Activated CD4-positive, alpha-beta T cell treated with anti-CD3 and anti-CD28 coated beads for 48 hours (primary cell): ENCODE results near the gene ARPP21.
"Not testable (repeated sequence)": the region's sequence is repeated elsewhere in the genome, so short reads cannot be mapped to it uniquely, and the experiment has no call there.

Experiments
- DNase-seq: peaks from one replicate; pipeline ENCODE4 v3.0.0-alpha.2; 2020

ARPP21 gene

DNA sequence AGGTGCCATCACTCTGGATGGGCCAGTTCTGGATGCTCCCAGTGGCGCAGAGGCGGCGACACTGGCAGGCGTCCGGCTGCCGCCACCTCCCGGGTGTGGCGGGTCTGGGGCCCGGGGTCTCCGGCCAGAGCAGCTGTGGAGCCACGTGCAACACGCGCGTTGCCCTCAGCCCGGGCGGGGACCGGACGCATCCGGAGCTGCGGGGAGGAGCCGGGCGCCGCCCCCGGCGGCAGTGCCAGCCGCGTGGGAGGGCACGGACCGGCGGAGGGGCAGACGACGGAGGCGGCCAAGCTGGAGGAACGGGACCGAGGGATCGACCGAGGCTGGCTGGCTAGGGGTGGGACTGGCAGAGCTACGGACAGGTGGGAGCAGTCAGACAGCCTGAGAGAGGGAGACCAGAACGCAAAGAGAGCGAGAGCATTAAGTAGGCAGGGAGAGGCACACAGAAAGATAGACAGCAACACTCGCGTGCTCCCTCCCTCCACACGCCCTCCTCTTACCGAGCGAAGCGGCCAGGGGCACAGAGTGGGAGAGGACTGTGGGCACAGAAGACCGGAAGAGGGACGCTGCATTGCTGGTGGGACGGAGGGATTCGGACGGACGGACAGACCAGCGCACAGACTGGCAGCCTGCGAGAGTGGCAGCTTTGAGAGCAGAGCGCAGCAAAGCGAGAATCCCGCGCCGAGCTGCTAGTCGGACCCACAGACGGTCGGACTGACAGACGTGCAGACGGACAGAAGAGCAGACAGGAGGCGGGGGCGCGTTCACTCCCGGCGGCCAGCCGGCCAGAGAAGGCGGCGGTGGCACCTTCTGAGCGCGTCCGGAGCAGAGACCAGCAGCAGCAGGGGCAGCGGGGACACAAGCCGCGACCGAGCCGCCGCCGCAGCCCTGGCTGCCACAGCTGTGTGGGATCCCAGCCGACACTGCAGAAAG, at the start of gene ARPP21:
TSS of gene ARPP21 (plus strand) at position 272 of the 933 bp plus-strand sequence. CDS start 42,227 bp downstream, outside the sequence.
- DNase-seq = no peak

DNA sequence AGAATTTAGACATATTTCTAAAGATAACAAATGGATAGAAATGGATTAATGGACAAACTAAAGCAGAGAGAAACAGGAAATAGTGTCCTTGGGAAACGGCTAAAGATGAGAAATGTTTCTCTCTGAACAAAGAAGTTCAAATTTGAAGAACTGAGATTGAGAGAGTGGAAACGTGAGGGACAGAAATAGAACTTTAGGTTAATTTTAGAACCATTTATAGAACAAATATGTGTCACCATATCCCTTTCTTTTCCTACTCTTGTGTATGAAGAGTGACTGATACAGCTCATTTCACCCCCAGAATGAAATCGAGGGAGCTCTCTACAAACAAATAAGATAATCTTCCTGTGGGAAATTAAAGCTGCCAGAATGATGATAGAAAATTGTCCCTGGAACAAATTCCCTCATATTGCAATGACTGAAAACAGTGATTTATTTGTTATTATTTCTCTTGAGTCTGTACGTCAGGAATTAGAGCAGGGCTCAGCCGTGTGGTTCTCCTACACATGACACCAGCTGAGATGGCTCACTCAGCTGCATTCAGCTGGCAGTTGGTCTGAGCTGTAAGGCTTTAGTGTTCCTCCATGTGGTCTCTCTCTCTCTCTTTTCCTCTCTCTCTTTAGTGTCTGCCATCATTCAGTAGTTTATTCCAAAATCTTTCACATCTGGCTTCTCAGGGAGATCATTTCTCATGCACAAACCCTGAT, 46.6 kb upstream of the ARPP21 start:
- DNase-seq = no peak

DNA sequence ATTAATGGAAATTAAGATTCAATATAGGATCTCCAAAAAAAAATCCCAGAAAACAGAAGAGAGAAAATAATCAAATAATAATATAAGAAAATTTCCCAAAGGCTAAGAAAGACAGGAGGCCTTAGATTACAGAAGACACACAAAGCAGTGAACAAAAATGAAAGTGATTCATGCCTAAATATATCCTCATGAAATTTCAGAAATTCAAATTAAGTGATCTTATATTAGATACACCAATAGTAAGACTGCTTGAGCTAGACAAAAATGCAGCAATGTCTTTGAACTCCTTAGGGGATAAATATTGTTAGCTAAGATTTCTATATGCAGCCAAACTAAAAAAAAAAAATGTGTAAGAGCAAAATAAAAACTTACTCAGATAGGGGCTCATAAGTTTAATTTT, 44.6 kb upstream of the ARPP21 start:
- no peak for DNase-seq

DNA sequence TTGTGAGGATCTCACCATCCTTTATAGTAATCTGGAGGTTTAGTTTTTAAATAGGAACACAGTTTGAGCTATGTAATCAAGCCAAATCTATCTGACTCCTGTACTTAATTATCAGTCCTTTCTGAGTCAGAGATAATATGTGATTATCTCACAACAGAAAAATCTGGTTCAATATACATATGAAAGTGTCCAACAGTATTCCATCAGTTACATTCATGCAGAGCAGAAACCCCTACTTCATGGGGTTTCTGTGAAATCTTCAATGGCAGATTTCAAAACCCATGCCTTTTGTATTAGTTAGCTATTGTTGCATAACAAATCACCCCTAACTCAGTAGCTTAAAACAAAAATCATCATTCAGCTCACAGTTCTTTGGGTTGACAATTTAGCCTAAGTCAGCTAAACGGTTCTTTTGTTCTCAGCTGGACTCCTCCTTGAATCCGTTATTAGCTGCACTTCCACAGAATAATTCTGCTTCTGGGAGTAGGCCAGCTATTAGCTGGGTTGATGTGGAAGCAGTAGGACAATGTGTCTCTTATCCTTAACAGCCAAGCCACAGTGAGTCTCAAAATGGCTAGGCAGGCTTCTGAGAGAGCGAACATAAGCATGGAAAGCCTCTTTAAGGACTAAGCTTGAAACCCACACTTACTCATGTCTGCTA, 42.9 kb upstream of the ARPP21 start:
- no peak for DNase-seq

DNA sequence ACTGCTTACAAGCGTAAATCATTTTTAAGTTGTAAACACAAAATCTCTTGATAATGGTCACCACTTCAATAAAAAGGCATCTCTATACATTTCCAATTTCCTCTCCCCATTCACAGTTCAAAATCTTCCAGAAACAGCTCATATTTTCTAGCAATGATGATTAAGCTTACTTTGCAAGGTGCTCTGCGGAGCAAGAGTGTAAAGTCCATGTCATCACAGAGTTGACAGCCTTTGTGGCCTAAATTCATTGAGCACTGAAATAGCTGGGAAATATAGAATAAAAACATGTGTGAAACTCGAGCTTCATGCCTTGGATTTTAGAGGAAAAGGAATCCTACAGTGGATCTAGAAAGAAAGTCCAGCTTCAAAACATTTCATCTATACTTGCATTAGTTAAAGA, 41.8 kb upstream of the ARPP21 start:
- no peak for DNase-seq

DNA sequence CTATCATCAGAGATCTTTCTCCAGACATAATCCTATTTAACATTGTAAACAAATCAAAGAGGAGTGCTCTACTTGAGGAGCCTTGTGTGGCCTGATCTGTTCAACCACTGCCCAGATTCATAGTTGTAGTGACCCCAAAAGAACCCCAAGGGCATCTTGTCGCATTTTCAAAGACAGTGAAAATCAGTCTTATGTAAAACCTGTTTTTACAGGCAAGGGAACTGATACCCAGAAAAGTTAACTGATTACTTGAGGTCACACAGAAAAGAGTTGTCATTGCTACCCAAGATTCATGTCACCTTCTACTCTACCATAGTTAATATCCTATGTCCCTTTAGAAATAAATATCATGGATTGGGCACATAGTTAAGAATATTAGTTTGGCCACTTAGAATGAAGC, 40.5 kb upstream of the ARPP21 start:
- DNase-seq = no peak

DNA sequence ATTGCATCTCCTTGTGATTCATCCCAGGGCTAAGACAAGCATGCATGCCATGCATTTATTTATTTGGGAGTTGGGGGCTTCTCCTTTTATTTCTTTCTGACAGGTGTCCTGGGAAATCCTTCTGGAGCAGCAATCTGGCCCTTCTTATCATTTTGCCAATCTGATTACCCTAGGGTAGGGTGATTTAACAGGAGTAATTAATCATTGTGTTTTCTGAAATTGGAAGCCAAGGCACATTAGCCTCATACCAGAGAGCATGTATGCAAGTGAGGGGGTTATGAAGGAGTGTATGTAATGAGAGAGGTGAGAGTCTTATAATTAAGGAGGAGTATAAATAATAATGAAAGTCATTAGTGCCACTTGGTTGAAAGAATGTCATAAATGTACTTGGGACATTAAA, 37.4 kb upstream of the ARPP21 start:
- DNase-seq = no peak

DNA sequence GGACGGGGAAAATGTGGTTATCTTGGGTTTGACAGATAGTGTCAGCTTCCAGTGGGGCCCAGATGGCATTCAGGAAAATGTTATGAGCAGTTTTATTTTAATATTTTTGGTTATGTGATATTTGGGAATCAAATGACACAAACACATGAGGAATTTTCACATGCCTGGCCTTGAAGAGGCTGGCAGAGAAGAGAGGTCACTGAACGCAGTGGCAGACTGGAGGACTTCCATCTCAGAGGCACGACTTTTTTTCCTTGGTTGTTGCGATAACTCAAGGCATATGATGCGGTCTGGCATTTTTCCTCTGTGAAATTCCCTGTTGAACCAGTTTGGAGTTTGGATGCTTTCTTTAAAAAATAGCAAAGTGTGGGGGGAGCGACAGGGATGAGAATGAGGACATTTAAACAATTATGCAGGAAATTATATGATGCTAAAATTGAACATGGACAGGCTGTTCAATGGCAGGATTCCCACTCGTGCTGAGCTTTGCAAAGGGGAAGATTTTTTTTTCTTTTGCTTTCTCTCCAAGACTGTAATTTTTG, 36.9 kb upstream of the ARPP21 start:
- no peak for DNase-seq

DNA sequence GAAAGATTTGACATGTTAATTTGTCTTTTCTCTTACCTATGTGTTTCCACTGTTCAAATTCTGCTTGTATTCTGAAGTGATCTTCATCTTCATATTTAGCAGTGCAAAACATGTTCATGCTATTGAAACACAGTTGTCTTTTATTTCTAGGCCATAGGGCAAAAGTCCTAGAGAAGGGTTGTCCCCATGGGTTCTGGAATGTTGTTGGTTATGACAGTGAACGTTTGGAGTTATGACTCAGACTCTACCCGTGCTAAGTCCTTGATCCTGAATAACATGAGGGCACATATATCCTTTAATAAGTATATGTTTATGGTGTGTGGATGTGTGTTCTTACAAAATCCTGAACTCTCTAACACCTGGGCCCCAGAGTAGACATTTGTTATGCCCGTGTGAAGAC, 23.0 kb upstream of the ARPP21 start:
- DNase-seq = no peak

DNA sequence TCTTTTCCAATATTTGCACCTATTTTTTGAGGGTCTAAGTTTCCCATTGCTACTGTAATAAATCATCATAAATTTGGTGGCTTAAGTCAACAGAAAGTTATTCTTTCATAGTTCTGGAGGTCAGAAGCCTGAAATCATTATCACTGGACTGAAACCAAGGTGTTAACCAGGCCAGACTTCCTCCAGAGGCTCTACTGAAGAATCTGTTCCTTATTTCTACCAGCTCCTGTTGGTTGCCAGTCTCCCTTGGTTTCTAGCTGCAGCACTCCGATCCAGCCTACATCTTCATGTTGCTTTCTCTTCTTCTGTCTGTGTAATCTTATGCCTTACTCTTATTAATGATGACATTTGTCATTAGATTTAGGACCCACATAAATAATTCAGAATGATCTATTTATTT, 22.0 kb upstream of the ARPP21 start:
- DNase-seq = no peak

DNA sequence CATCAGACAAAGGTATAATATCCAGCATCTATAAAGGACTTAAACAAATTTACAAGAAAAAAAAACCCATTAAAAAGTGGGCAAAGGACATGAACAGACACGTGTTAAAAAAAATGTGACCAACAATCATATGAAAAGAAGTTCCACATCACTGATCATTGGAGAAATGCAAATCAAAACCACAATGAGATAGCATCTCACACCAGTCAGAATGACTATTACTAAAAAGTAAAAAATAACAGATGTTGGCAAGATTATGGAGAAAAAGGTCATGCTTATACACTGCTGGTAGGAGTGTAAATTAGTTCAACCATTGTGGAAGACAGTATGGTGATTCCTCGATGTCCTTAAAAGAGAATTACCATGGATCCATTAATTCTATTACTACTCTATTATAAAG, 19.1 kb upstream of the ARPP21 start:
- not testable (repeated sequence) for DNase-seq

DNA sequence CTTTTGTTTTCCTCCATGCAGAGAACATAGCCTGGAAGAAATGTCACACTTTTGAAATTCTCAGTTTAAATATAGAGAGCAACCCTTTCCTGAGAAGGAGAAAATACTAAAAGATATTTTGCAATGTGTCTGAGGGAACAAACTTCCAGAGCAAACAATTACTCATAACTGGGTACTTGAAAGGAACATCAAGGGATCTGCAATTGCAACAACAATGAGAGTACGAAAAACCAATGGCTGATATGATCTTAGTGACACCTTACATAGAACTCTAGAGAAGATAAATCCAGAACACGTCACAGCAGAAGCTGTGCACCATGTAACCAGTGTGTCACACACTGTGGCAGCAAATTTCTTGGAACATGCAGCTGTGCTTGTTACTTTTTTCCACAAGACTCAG, 14.6 kb upstream of the ARPP21 start:
- DNase-seq = no peak

DNA sequence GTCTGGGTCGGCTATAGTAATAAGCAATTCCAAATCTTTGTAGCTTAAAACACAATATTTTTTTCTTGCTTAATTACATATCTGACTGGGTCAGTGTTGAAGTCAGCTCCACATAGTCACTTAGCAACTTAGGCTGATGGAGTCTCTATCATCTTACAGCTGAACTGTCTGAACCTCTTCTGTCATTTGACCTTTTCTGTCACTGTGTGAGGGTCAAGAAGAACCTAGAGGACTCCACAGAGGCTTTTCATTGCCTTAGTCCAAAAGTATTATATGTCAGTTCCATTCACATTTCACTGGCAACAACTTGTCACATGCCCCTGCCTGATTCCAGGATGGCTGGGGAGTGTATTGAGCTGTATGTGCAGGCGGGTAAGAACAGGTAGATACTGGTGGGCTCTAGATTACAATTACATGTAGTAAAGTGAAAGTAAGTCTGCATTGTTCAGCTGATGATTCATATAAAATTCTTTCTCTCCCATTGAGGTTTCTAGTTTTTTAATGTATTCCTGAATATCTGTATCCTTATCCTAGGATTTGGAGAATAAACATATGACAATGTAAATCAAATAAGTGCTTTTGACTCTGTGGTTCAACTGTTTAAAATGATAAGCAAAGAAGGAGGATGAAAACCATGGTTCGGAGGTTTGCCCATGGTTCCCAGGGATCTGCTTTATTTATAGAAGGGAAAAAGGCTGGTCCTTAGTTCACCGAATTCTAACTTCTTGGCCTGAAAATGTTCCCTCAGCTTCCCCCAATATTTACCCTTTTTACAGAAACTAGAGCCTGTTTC, 5.8 kb upstream of the ARPP21 start:
- no peak for DNase-seq

DNA sequence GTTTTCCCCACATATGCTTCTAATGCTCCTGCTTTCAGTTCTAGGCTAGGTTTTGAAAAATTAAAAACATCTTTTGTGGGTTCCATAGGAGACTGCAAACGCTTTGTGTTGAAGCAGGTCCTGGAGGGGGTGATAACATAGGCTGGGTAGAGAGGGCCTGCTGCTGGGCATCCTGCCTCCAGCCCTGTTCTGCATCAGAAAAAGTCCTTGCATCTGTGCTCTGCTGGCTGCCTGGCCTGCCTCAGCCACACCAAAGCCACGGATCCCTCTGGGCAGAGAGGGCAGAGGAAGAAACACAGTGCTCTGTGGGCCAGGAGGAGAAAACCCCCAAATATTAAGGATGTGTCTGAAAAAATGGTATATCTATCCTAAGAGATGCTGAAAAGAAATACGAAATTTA, 3.9 kb upstream of the ARPP21 start:
- DNase-seq = no peak

DNA sequence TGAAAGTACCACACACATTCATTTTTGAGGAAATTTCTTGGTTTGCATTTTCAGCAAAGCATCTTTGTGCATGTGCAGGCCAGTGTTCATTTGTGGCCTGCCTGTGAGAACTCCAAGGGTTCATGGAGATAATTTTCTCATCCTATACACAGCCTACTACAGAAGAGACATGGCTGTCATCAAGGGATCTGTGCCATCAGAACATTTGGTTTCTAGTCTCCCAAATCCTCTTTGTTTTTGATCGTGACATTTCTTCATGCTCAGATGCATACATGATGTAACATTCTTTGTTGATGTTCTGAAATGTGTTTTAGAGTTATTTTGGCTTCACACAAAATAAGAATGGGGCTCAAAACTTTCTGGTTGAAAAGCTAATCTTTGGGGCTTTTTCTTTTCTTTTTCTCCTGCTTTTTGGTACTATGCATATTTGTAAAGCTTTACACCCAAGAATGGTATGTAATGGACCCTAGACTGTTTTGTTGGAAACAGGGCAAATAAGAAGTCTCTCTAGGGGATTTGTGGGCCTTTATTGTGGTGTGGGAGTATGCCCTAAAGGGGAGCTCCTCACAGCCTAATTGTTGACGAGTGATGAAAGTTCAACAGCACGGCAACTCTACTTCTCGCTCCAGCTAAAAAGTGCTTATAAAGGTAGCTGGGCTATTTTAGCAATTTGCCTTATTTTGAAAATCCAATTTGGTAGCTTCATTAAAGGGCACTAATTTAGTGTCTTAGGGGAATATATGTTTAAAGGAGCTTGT, 3.2 kb upstream of the ARPP21 start:
- DNase-seq = no peak

DNA sequence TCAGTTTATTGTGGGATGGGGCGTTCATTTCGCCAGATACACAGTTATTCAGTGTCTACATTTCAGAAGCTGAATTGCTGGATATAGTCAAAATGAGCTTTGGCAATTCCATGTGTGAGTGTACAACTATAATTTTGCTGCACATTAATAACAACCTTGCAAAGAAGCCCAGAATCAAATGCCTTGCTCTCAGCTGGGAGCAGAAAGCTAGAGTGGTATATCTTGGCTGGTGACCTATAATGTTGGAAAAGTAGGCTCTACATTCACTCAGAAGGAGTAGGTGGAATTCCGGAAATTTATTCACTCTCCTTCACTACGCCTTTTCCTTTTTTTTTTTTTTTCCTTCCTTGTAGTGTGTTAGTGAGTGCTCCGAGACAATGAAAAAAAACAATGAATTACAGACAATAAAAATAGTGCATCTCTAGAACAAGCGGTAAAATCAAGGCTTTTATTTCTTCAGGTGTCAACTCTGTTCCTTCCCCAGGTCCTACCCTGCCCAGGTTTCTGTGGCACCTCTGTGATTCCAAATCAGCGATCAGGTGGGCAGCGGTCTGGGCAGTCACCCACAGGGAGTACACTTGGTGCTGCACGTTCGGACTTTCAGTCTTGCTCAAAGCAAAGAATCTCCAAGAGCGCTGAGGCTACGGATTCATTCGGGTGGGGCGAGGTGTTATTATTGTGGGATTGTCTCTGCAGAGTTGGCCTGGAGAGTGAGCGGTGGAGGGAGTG, 910 bp upstream of the ARPP21 start:
- DNase-seq = no peak

DNA sequence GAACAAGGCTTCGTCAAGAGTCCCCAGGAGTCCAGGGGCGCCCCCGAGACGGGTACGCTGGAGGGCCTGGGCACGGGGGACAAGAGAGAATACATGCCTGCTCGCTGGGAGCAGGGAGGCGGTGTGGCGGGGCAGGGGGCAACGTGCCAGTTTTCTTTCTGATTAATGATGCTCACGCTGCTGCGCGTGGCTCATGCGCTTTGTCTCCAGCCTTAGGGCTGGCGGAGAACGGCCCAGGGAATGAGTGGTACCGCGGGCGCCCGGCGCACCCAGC, 408 bp upstream of the ARPP21 start:
- DNase-seq = no peak

DNA sequence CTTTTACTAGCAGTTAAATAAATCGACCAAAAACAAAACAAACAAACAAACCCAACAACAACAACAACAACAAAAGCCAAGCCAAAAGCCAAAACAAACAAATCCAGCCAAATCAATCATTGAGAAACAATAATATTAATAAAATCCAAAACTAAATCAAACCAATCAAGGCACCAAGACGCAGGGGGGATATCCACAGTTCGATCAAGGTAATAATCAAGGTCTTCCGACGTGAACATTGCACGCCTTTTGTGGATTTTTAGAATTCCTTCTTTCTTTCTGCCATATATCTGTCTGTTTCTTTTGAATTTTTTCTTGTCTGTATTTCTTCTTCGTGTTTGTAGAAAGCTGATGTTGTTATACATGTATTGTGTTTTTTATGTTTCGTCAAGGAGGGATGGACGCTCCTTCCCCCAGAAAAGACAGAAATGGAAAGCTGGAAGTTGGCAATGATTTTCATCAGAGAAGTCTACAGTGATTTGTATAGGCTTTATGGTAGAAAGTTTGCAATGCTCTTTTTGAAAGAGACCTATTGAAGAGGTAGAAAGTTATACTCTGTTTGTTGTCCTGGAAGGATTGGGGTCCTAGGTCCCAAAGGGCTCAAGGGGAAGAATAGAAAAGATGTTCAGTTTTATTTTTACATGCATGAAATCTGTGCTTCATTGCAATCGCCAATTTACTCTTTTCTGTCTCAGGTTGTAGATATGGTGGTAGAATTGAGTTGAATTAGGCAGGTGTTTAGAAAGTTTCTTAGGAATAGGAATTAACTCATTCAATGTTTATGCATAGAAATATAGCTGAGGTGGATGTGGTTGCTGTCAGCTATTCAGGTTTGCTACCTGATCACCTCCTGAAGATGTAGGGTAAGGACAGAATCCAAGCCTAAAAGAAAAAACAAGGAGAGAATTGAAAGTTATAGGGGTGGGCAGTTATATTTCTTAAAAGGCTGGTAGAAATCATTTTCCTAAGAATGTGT, 1.2 kb downstream of the ARPP21 start:
- DNase-seq = no peak

DNA sequence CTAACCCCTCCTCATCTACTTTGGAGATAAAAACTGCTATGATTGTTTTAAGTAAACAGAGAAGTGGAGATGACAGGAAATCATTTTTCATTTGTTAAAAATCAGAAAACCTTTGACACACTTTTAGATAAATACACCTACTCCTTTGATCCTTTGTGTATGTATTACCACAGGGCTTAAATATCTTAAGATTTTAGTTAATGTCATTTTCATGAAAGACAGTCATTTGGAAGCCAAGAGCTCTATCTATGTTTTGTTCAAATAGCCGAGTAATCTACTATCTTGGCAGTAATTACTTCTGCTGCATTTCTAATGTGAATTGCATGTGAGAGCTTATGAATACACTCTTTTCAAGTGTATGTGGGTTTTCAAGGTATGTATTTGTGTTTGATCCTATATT, 2.0 kb downstream of the ARPP21 start:
- DNase-seq = no peak

DNA sequence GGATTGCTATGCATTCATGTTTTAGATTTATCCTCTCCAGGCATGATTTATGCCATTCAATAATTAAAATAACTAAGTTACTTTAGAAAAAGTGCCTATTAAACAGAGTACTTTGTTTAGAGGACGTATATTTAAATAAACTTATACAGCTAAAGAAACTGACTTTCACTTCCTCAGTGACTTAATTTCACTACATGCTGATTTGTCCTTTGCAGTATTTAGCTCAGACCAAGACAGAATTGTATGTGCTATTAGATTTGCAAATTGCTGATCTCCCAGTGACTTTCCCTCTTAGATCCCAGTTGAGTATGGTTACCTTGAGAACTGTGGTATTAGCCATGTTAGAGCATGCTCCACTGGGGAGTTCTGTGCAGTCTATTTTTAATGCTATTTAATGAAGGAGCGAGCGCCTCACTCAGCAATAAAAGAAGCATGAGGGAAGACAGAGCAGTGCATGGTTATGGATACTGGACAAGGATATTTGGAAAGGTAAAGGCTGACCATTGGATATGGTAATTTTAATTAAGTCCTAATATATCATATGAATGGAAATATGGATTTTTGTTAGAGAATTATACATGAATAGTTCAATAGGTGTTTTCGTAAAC, 2.7 kb downstream of the ARPP21 start:
- DNase-seq = no peak
